Measurements from ENCODE around the gene CSNK1G3. TPM values are rescaled to one million over a fixed set of nuclear protein-coding genes. Genes with fewer than 3 reads are reported as not detected.

The CSNK1G3 gene
- total RNA-seq, 1 experiment from 2014 or later = 21.6 TPM

GRCh38 chr5:123478546-123478945, 33.4 kb upstream of the CSNK1G3 start:
- Histone ChIP-seq H3K4me2 (ENCODE audit: low read length) (no peak overlapping the region), H4K20me1 (ENCODE audit: low read length) (no peaks in the 10 kb centered on the region), H3K36me3 (ENCODE audit: low read depth, low read length) (no peaks in the 10 kb centered on the region), H3K4me1 (ENCODE audit: insufficient read depth, low read length) (peaks cover 6% of the 10 kb centered on the region), H3K9me3 (ENCODE audit: low read length) (no peaks in the 10 kb centered on the region), H2AFZ (ENCODE audit: low read length) (no peak overlapping the region), H3F3A (ENCODE audit: low read length, unreplicated experiment) (no peaks in the 10 kb centered on the region), H3K27me3 (ENCODE audit: low read length) (no peaks in the 10 kb centered on the region), H3K79me2 (ENCODE audit: low read length) (no peaks in the 10 kb centered on the region), H3K4me3 (ENCODE audit: low read length) (no peak overlapping the region), H3K9ac (ENCODE audit: low read length) (no peak overlapping the region), H3K27ac (ENCODE audit: low read length) (no peak overlapping the region), H3K9me2 (replicated peaks; ENCODE audit: low read length) (no peaks in the 10 kb centered on the region)
- ChIA-PET POLR2A (ENCODE audit: unreplicated experiment) (no interaction called here), CTCF (no interaction called here)
- no TSS peak for BruUV-seq (replicated peaks)
- TF ChIP-seq EZH2phosphoT487 (IDR thresholded peaks at IDR 0.05; ENCODE audit: borderline replicate concordance, low read length) (no peak), EZH2 (IDR thresholded peaks at IDR 0.05; ENCODE audit: low read length, unreplicated experiment) (no peak), CTCF (conservative IDR thresholded peaks at IDR 0.05; ENCODE audit: low read depth, low read length) (no peak)
- intact Hi-C loops (cut with micrococcal nuclease) = no loop called here
- DNase-seq = no peak
- no peak for ATAC-seq

GRCh38 chr5:123482258-123482657, 29.7 kb upstream of the CSNK1G3 start:
- H3K9me3 ChIP-seq (ENCODE audit: low read length) = no peaks in the 10 kb centered on the region
- no peak overlapping the region for H3K4me3 ChIP-seq (ENCODE audit: low read length)
- no peaks in the 10 kb centered on the region for H3K79me2 ChIP-seq (ENCODE audit: low read length)
- H3K4me2 ChIP-seq (ENCODE audit: low read length) = peak overlapping the region; percentile 48
- H4K20me1 ChIP-seq (ENCODE audit: low read length) = no peaks in the 10 kb centered on the region
- no peak for TF ChIP-seq EZH2phosphoT487 (IDR thresholded peaks at IDR 0.05; ENCODE audit: borderline replicate concordance, low read length)
- no peak for TF ChIP-seq CTCF (conservative IDR thresholded peaks at IDR 0.05; ENCODE audit: low read depth, low read length)
- TF ChIP-seq EZH2 (IDR thresholded peaks at IDR 0.05; ENCODE audit: low read length, unreplicated experiment) = no peak
- DNase-seq = peak; percentile 59
- no peaks in the 10 kb centered on the region for H3K36me3 ChIP-seq (ENCODE audit: low read depth, low read length)
- no peaks in the 10 kb centered on the region for H3F3A ChIP-seq (ENCODE audit: low read length, unreplicated experiment)
- H3K27me3 ChIP-seq (ENCODE audit: low read length) = no peaks in the 10 kb centered on the region
- H3K9ac ChIP-seq (ENCODE audit: low read length) = no peak overlapping the region
- H2AFZ ChIP-seq (ENCODE audit: low read length) = no peak overlapping the region
- intact Hi-C loops (cut with micrococcal nuclease) = loop anchor here (1.0 kb wide), 1 partner anchor 59 kb away; the partner anchor contains the start of gene CEP120
- H3K9me2 ChIP-seq (replicated peaks; ENCODE audit: low read length) = no peaks in the 10 kb centered on the region
- no peak overlapping the region for H3K27ac ChIP-seq (ENCODE audit: low read length)
- peak; percentile 82 for ATAC-seq
- H3K4me1 ChIP-seq (ENCODE audit: insufficient read depth, low read length) = peaks cover 6% of the 10 kb centered on the region
- BruUV-seq (replicated peaks) = no TSS peak
- ChIA-PET POLR2A (ENCODE audit: unreplicated experiment) (no interaction called here), CTCF (no interaction called here)

GRCh38 chr5:123483446-123484077, 28.4 kb upstream of the CSNK1G3 start:
- CTCF ChIA-PET = interaction anchor here (0.6 kb wide), 1 partner anchor 61 kb away, joined by 3 read pairs; no protein-coding TSS in a partner anchor
- BruUV-seq (replicated peaks) = no TSS peak

More at GRCh38 chr5:123483446-123484077, 28.4 kb upstream of the CSNK1G3 start:
- POLR2A ChIA-PET (ENCODE audit: unreplicated experiment) = no interaction called here
- Histone ChIP-seq H3K27ac (ENCODE audit: low read length) (no peak overlapping the region), H3K36me3 (ENCODE audit: low read depth, low read length) (no peaks in the 10 kb centered on the region), H3F3A (ENCODE audit: low read length, unreplicated experiment) (no peaks in the 10 kb centered on the region), H3K9ac (ENCODE audit: low read length) (no peak overlapping the region), H3K4me2 (ENCODE audit: low read length) (no peak overlapping the region), H2AFZ (ENCODE audit: low read length) (no peak overlapping the region), H4K20me1 (ENCODE audit: low read length) (no peaks in the 10 kb centered on the region), H3K4me3 (ENCODE audit: low read length) (no peak overlapping the region), H3K4me1 (ENCODE audit: insufficient read depth, low read length) (peaks cover 6% of the 10 kb centered on the region), H3K9me2 (replicated peaks; ENCODE audit: low read length) (no peaks in the 10 kb centered on the region), H3K27me3 (ENCODE audit: low read length) (no peaks in the 10 kb centered on the region), H3K9me3 (ENCODE audit: low read length) (no peaks in the 10 kb centered on the region), H3K79me2 (ENCODE audit: low read length) (no peaks in the 10 kb centered on the region)
- TF ChIP-seq CTCF (conservative IDR thresholded peaks at IDR 0.05; ENCODE audit: low read depth, low read length) (no peak), EZH2phosphoT487 (IDR thresholded peaks at IDR 0.05; ENCODE audit: borderline replicate concordance, low read length) (no peak), EZH2 (IDR thresholded peaks at IDR 0.05; ENCODE audit: low read length, unreplicated experiment) (no peak)
- no peak for DNase-seq
- intact Hi-C loops (cut with micrococcal nuclease) = no loop called here
- no peak for ATAC-seq
